LNCaP clone FGC (cell line): ENCODE measurements around the gene MEGF9.
A peak's percentile ranks its signal among the peaks of the same experiment; 100 is the strongest.
"Not testable (repeated sequence)": the region's sequence is repeated elsewhere in the genome, so short reads cannot be mapped to it uniquely, and the experiment has no call there.

Experiments
- DNase-seq: peaks from one replicate; pipeline ENCODE4 v3.0.0-alpha.2; 2011; ENCODE audit warnings: low read depth
- H3K4me3 ChIP-seq: 2 replicates; pipeline ENCODE4 v1.5.1; 2011; ENCODE audit warnings: mild to moderate bottlenecking, low read depth, low read length, control low read depth
- TF ChIP-seq, protein P1 (sequence below): IDR thresholded peaks from 2 replicates; pipeline ENCODE4 v1.5.1; 2012; ENCODE audit warnings: mild to moderate bottlenecking; ENCODE audit not compliant: control insufficient read depth, insufficient read depth; ENCODE audit errors: extremely low read depth

The MEGF9 gene

DNA sequence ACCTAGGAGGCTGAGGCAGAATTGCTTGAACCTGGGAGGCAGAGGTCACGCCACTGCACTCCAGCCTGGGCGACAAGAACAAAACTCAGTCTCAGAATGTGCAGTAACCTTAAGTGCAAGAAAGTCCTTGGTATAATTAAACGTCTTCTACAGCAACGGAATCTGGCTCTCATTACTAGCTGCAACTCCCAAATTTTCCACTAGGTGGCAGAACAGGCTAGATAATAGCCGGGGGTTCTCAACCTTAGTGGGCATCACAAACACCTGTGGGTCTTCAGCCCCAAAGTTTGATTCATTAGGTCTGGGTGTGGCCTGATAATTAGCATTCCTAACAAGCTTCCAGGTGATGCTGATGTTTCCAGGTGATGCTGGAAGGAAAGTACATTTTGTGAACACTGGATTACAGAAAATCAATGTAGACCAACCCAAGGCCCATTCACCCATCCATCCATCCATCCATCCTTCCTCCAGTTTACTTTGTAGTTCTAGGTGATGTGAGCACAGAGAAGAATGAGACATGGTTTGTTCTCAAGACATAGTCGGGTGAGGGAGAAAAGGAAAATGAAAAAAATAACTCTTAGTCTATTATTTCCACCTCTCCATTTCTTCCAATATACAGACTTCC, 41.7 kb upstream of the MEGF9 start:
- TF ChIP-seq, protein P1, sequence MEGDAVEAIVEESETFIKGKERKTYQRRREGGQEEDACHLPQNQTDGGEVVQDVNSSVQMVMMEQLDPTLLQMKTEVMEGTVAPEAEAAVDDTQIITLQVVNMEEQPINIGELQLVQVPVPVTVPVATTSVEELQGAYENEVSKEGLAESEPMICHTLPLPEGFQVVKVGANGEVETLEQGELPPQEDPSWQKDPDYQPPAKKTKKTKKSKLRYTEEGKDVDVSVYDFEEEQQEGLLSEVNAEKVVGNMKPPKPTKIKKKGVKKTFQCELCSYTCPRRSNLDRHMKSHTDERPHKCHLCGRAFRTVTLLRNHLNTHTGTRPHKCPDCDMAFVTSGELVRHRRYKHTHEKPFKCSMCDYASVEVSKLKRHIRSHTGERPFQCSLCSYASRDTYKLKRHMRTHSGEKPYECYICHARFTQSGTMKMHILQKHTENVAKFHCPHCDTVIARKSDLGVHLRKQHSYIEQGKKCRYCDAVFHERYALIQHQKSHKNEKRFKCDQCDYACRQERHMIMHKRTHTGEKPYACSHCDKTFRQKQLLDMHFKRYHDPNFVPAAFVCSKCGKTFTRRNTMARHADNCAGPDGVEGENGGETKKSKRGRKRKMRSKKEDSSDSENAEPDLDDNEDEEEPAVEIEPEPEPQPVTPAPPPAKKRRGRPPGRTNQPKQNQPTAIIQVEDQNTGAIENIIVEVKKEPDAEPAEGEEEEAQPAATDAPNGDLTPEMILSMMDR: peak; percentile 87
- H3K4me3 ChIP-seq: no peak overlapping the region
- DNase-seq: no peak

DNA sequence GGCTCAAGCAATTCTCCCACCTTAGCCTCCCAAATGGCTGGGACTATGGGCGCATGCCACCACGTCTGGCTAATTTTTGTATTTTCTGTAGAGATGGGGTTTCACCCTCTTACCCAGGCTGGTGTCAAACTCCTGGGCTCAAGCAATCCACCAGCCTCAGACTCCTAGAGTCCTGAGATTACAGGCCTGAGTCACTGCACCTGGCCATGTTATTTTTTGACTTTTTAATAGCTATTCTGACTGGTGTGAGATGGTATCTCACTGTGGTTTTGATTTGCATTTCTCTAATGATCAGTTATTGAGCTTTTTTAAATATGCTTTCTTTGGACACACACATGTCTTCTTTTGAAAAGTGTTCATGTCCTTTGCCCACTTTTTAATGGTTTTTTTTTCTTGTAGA, 40.8 kb upstream of the MEGF9 start:
- no peak overlapping the region for H3K4me3 ChIP-seq
- TF ChIP-seq, protein P1: no peak
- DNase-seq: no peak

DNA sequence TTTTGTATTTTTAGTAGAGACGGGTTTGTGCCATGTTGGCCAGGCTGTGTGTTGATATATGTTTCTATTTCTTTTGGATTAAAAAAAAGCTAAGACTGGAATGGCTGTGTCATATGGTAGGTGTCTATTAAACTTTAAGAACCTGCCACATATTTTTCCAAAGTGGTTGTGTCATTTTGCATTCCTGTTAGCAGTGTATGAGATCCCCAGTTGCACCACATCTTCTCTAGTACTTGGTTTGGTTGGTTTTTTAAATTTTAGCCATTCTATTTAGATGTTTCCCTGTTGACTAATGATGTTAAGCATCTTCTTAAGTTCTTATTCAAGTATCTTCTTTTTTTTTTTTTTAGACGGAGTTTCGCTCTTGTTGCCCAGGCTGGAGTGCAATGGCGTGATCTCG, 36.2 kb upstream of the MEGF9 start:
- TF ChIP-seq, protein P1: no peak
- DNase-seq: no peak
- no peak overlapping the region for H3K4me3 ChIP-seq

DNA sequence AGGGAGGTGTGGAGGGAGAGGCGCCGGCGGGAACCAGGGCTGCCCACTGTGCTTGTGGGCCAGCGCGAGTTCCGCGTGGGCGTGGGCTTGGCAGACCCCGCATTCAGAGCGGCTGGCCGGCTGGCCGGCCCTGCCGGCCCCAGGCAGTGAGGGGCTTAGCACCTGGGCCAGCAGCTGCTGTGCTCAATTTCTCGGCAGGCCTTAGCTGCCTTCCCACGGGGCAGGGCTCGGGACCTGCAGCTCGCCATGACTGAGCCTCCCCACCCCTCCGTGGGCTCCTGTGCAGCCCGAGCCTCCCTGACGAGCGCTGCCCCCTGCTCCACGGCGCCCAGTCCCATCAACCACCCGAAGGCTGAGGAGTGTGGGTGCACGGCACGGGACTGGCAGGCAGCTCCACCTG, 32.1 kb upstream of the MEGF9 start:
- not testable (repeated sequence) for DNase-seq, H3K4me3 ChIP-seq

DNA sequence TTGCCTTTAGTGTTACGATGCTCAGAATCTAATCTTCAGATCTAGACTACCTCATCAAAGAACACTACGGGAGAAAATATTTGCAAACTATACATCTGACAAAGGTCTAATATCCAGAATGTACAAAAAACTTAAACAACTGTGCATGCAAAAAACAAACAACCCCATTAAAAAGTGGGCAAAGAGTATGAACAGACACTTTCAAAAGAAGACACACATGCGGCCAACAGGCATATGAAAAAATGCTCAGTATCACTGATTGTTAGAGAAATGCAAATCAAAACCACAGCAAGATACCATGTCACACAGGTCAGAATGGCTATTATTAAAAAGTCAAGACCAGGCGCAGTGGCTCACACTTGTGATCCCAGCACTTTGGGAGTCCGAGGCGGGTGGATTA, 31.0 kb upstream of the MEGF9 start:
- DNase-seq: no peak
- TF ChIP-seq, protein P1: no peak
- no peak overlapping the region for H3K4me3 ChIP-seq

DNA sequence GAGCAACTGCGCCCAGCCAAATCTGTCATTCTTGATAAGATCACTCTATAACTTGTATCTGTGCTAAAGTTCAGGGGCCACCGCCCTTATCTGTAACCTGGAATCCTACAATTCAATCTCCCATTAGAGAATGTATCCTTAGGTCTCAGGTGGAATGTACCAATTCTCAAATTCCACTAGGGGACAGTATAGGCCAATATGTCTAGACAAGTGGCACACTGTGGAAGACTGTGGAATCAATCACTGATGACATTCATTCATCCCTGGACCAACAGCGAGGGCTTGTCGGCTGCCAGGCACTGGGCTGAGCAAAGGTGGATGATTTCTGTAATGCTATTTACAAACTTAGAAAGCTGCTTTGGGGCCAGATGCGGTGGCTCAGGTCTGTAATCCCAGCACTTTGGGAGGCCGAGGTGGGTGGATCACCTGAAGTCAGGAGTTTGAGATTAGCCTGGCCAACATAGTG, 28.7 kb upstream of the MEGF9 start:
- H3K4me3 ChIP-seq: no peak overlapping the region
- TF ChIP-seq, protein P1: peak; percentile 81
- peak; percentile 35 for DNase-seq

DNA sequence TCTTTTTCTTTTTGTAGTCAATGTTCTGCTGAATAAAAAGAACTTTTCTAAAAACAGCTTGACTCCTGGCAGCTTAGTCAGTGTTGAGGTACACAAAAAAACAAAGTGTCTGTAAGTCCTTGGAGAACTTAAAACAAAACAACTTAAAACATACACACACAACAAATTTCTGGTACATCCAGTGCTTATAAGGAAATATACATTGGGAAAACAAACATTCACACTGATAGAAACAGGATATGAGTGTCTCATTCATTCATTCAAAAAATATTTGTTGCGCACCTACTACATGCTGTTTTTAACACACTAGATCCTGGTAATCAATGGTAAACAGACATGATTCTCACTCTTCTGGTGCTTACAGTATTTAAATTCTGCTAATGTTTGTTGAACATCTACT, 27.4 kb upstream of the MEGF9 start:
- H3K4me3 ChIP-seq: no peak overlapping the region
- DNase-seq: no peak
- TF ChIP-seq, protein P1: no peak

DNA sequence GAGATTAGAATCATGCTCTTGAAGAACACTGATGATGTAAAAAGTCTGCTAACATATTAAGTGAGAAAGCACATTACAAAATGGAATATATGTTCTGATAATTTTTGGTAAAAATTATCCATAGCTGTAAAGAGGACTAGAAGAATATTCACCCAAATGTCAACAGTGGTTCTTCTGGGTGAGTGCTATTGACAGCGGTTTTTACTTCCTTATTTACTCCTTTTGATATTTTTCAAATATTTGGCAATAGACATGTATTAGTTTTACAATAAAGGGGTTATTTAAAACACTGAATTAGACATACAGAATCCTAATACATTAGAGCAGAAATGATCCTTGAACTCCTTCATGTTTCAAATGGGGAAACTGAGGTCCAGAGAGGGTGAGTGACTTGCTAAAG, 26.9 kb upstream of the MEGF9 start:
- TF ChIP-seq, protein P1: no peak
- no peak for DNase-seq

More for the DNA sequence above, 26.9 kb upstream of the MEGF9 start:
- H3K4me3 ChIP-seq: no peak overlapping the region
